ENCODE results near the gene AKAP6.

AKAP6 gene

GRCh38 chr14:32330351-32331111 is 1.4 kb downstream of the AKAP6 start:
- peak; percentile 70 for DNase-seq

- DNase-seq: peak; percentile 70
Measured at GRCh38 chr14:32331206-32331605, 2.1 kb downstream of the AKAP6 start.

- DNase-seq: no peak
Measured at GRCh38 chr14:32332415-32333316, 3.6 kb downstream of the AKAP6 start.

GRCh38 chr14:32336702-32337101 is 7.6 kb downstream of the AKAP6 start:
- DNase-seq: no peak

GRCh38 chr14:32337759-32338158 is 8.7 kb downstream of the AKAP6 start:
- no peak for DNase-seq

GRCh38 chr14:32339188-32339587 is 10.1 kb downstream of the AKAP6 start:
- no peak for DNase-seq

- no peak for DNase-seq
Measured at GRCh38 chr14:32341947-32342846, 13.1 kb downstream of the AKAP6 start.

GRCh38 chr14:32342847-32343194 is 13.7 kb downstream of the AKAP6 start:
- DNase-seq: no peak

- DNase-seq: no peak
Measured at GRCh38 chr14:32343926-32344430, 14.9 kb downstream of the AKAP6 start.

- no peak for DNase-seq
Measured at GRCh38 chr14:32345311-32345791, 16.3 kb downstream of the AKAP6 start.

- no peak for DNase-seq
Measured at GRCh38 chr14:32349322-32349721, 20.2 kb downstream of the AKAP6 start.

GRCh38 chr14:32350020-32350419 is 20.9 kb downstream of the AKAP6 start:
- no peak for DNase-seq

GRCh38 chr14:32352631-32353030 is 23.5 kb downstream of the AKAP6 start:
- no peak for DNase-seq

- DNase-seq: no peak
Measured at GRCh38 chr14:32354716-32355115, 25.6 kb downstream of the AKAP6 start.

- DNase-seq: no peak
Measured at GRCh38 chr14:32358781-32359180, 29.7 kb downstream of the AKAP6 start.

GRCh38 chr14:32361674-32362073 is 32.6 kb downstream of the AKAP6 start:
- DNase-seq: no peak

- DNase-seq: no peak
Measured at GRCh38 chr14:32363761-32364160, 34.7 kb downstream of the AKAP6 start.

GRCh38 chr14:32364941-32365340 is 35.8 kb downstream of the AKAP6 start:
- DNase-seq: no peak

GRCh38 chr14:32366256-32366879 is 37.3 kb downstream of the AKAP6 start:
- no peak for DNase-seq

- DNase-seq: no peak
Measured at GRCh38 chr14:32366986-32367385, 37.9 kb downstream of the AKAP6 start.

- no peak for DNase-seq
Measured at GRCh38 chr14:32367516-32367915, 38.4 kb downstream of the AKAP6 start.

- DNase-seq: no peak
Measured at GRCh38 chr14:32368107-32368506, 39.0 kb downstream of the AKAP6 start.

All from NCI-H748 treated with DMSO at 0.1 percent for 48 hours (cell line).